Lower leg skin (tissue), 4 donors: ENCODE data around the gene SESN1. TPM values are rescaled to one million over a fixed set of nuclear protein-coding genes. Genes with fewer than 3 reads are reported as not detected.

ENCODE experiments used
- DNase-seq, 2 donors: peaks; one replicate each; pipeline ENCODE4 v3.0.0-alpha.2; 2019; ENCODE audit warnings: low spot score in 2 of 2
- H3K4me3 ChIP-seq: fragments of 200-600 bp; sonication (generic); 2 replicates; pipeline ENCODE4 v1.5.1; 2017; ENCODE audit warnings: mild to moderate bottlenecking, low read depth; ENCODE audit not compliant: poor library complexity, severe bottlenecking
- POLR2A ChIP-seq, 2 donors: fragments of 450-650 bp; IDR thresholded peaks; one replicate each; pipeline ENCODE4 v1.6.1; 2016 to 2017; ENCODE audit warnings: antibody characterized with exemption in 2 of 2, mild to moderate bottlenecking in 1 of 2, moderate library complexity in 1 of 2
- WGBS, 2 donors: methylation state at CpG; one replicate each; pipeline ENCODE4 v1.1.5; 2018; 5-methylcytosine and 5-hydroxymethylcytosine counted together
- intact Hi-C: fragments of 100-400 bp; cut with DNase I; formaldehyde crosslinking; loops from one replicate; pipeline ENCODE4 v1.15.0; 2023; ENCODE audit warnings: low total_unique reads
- total RNA-seq, 4 donors: library from RNA; depleted of rRNA; stranded (reverse); fragments of >200 nt; gene quantifications; one replicate each; pipeline ENCODE4 v1.1.0, GENCODE V29; 2016
- TF ChIP-seq, protein P1 (sequence below), 3 donors: fragments of 450-650 bp; IDR thresholded peaks; one replicate each; pipeline ENCODE4 v1.5.1; 2016; ENCODE audit warnings: antibody characterized with exemption in 3 of 3, mild to moderate bottlenecking in 3 of 3, moderate library complexity in 2 of 3

Gene SESN1
- total RNA-seq, 4 donors from 2014 or later = 47.9 to 165 (median 110) TPM

DNA sequence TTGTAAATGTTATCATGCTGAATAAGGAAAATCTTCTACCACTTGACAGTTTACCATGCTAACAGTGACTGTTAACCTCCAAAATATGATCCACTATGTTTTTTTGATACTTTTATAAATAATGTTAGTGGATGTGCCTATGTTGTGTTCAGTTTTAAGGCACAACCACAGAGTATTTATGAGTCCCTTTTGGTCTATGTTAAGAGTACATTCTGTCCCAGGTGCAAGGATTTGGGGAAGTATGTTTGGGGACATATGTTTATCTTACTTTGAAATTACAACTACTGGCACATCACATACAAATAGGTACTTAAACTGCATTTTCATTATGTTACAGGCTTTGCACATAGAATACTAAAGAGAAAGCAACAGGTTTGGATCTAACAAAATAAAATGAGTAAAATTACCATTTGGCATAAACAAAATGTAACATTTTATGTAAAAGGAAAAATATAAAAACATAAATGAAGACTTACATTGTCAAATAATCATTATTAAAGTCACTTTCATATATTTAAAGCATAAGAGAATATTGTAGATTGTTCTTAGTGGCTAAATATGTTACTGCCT, 71.2 kb downstream of the SESN1 start:
- no peak for TF ChIP-seq POLR2A (IDR thresholded peaks at IDR 0.05)
- TF ChIP-seq, protein P1, sequence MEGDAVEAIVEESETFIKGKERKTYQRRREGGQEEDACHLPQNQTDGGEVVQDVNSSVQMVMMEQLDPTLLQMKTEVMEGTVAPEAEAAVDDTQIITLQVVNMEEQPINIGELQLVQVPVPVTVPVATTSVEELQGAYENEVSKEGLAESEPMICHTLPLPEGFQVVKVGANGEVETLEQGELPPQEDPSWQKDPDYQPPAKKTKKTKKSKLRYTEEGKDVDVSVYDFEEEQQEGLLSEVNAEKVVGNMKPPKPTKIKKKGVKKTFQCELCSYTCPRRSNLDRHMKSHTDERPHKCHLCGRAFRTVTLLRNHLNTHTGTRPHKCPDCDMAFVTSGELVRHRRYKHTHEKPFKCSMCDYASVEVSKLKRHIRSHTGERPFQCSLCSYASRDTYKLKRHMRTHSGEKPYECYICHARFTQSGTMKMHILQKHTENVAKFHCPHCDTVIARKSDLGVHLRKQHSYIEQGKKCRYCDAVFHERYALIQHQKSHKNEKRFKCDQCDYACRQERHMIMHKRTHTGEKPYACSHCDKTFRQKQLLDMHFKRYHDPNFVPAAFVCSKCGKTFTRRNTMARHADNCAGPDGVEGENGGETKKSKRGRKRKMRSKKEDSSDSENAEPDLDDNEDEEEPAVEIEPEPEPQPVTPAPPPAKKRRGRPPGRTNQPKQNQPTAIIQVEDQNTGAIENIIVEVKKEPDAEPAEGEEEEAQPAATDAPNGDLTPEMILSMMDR (IDR thresholded peaks at IDR 0.05) = no peak
- no peak for DNase-seq
- no peak overlapping the region for H3K4me3 ChIP-seq
- intact Hi-C loops = no loop called here

DNA sequence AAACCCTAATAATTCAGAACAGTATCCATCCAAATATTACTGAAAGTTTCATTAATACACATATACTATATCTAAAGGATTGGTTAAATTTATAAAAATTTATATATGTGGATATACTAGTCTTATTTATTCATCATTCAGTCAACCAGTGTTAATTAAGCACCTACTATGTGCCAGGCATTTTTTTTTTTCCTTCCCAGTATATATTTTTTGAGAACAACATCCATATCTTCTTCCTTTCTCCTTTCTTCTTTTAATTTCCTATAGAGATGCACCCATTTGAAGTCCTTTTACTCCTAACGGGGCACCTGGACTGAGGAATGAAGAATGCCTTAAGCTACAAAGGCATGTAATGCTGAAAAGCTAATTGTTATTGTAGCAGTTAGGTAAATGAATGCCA, 72.8 kb downstream of the SESN1 start:
- WGBS, 2 donors = 80 to 94% methylated on average over 1 of the region's 1 CpG
- no peak overlapping the region for H3K4me3 ChIP-seq
- no peak for TF ChIP-seq POLR2A (IDR thresholded peaks at IDR 0.05)
- TF ChIP-seq, protein P1 (IDR thresholded peaks at IDR 0.05) = no peak
- no peak for DNase-seq
- intact Hi-C loops = no loop called here

- 45% methylated on average over 1 of the region's 1 CpG for WGBS, 2 donors
- intact Hi-C loops = loop anchor here (10.0 kb wide), 1 partner anchor 1525 kb away; the partner anchor contains the start of gene SOBP
- no peak overlapping the region for H3K4me3 ChIP-seq
- TF ChIP-seq POLR2A (IDR thresholded peaks at IDR 0.05) = no peak
- TF ChIP-seq, protein P1 (IDR thresholded peaks at IDR 0.05) = no peak
- DNase-seq = no peak
Observed at GRCh38 chr6:109019911-109020310, 74.7 kb downstream of the SESN1 start.

DNA sequence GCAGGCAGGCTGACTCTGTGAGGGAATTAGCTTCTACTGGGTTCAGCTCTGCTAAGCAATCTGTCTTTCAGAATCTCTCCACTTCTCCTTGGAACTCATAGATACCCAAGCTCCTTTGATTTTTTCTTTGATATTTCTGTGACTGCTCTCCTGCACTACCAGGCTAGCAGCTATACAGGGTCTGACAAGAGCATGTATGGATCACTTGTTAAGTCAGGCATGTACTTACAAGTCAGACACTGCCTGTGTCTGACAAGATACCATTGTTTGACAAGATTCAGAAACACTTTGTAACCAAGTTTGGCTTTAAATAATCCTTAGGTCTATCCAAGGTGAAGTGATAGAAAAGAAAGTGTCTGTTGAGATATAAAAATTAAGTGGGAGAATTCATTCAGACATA, 79.5 kb downstream of the SESN1 start:
- no peak for TF ChIP-seq POLR2A (IDR thresholded peaks at IDR 0.05)
- TF ChIP-seq, protein P1 (IDR thresholded peaks at IDR 0.05) = no peak
- intact Hi-C loops = loop anchor here (10.0 kb wide), 1 partner anchor 1520 kb away; the partner anchor contains the start of gene SOBP
- DNase-seq = no peak
- H3K4me3 ChIP-seq = no peak overlapping the region

- no peak for DNase-seq
- intact Hi-C loops = loop anchor here (10.0 kb wide), 1 partner anchor 1520 kb away; the partner anchor contains the start of gene SOBP
- no peak for TF ChIP-seq POLR2A (IDR thresholded peaks at IDR 0.05)
- TF ChIP-seq, protein P1 (IDR thresholded peaks at IDR 0.05) = no peak
- H3K4me3 ChIP-seq = no peak overlapping the region
- 54 to 64% methylated on average over 2 of the region's 2 CpGs for WGBS, 2 donors
Observed at GRCh38 chr6:109014606-109015005, 80.0 kb downstream of the SESN1 start.
